HCT116 (cell line): Measurements from ENCODE around the gene KIF26B. TPM values are rescaled to one million over a fixed set of nuclear protein-coding genes. Genes with fewer than 3 reads are reported as not detected.

Experiments used
- ATAC-seq: fragments of 200-7000 bp; cut with Tn5 transposase; 2 replicates; pipeline ENCODE4 v1.9.1; 2020; ENCODE audit warnings: mild to moderate bottlenecking, moderate library complexity
- BruUV-seq: library from RNA; stranded (reverse); fragments of 400-500 nt; replicated peaks from 2 replicates; lab custom pipeline; 2021; lab: Mats Ljungman, UMichigan
- CTCF ChIA-PET: fragments of 300-600 bp; sonication (Branson Sonifier 250); formaldehyde crosslinking; loops from one replicate; lab custom pipeline; 2021; ENCODE audit warnings: antibody characterized with exemption; lab: Charles Lee
- POLR2A ChIA-PET: fragments of 300-600, 350-600 bp; sonication (Branson Sonifier 250); formaldehyde crosslinking; loops from one replicate; lab custom pipeline; 2021; ENCODE audit warnings: antibody characterized with exemption; lab: Charles Lee
- RAD21 ChIA-PET, 2 experiments: fragments of 300-600 bp; sonication (Branson Sonifier 250); formaldehyde crosslinking; loops; one replicate each; lab custom pipeline; 2023; ENCODE audit warnings: low total read pairs in 2 of 2; ENCODE audit not compliant: uncharacterized antibody in 2 of 2, unreplicated experiment in 2 of 2, low non-redundant PET in 1 of 2; lab: Charles Lee
- DNase-seq: peaks from one replicate; pipeline ENCODE4 v3.0.0-alpha.2; 2010; ENCODE audit warnings: low read depth, low spot score
- H2AFZ ChIP-seq: fragments of 200-600 bp; shearing (Covaris generic), sonication (generic); 2 replicates; pipeline ENCODE4 v1.6.1; 2017; ENCODE audit warnings: low read depth, mixed run types, mixed read lengths, antibody characterized with exemption, low read length; ENCODE audit not compliant: poor library complexity, severe bottlenecking
- H3K27ac ChIP-seq: 2 replicates; pipeline ENCODE4 v1.5.1; 2012; ENCODE audit warnings: low read depth, low read length
- H3K27me3 ChIP-seq: fragments of 200-600 bp; sonication (generic); 2 replicates; pipeline ENCODE4 v1.6.1; 2016; ENCODE audit warnings: mixed run types, low read length, mixed read lengths; ENCODE audit not compliant: insufficient read depth
- H3K36me3 ChIP-seq, 2 experiments: fragments of 200-500 bp in 1 of 2; fragments of 200-600 bp in 1 of 2; sonication (Bioruptor generic) in 1 of 2; sonication (generic) in 1 of 2; 2 replicates each; pipeline versions ENCODE4 v1.5.1 to v1.6.1; 2014 to 2016; ENCODE audit warnings: low read length in 2 of 2, inconsistent platforms in 1 of 2, mixed read lengths in 1 of 2, mixed run types in 1 of 2; ENCODE audit not compliant: insufficient read depth in 2 of 2, control insufficient read depth in 1 of 2
- H3K4me1 ChIP-seq, 2 experiments: fragments of 200-600 bp in 1 of 2; sonication (generic) in 1 of 2; 2 replicates each; pipeline versions ENCODE4 v1.5.1 to v1.6.1; 2012 to 2017; ENCODE audit warnings: low read length in 2 of 2, inconsistent platforms in 1 of 2, mild to moderate bottlenecking in 1 of 2, mixed read lengths in 1 of 2, mixed run types in 1 of 2, moderate library complexity in 1 of 2; ENCODE audit not compliant: insufficient read depth in 2 of 2, control insufficient read depth in 1 of 2
- H3K4me2 ChIP-seq: fragments of 200-600 bp; sonication (generic); 2 replicates; pipeline ENCODE4 v1.6.1; 2017; ENCODE audit warnings: mixed run types, low read length, mixed read lengths
- H3K4me3 ChIP-seq, 2 experiments: fragments of 200-600 bp in 1 of 2; sonication (generic) in 1 of 2; replicated peaks in 1 of 2; 2 replicates each; pipeline ENCODE4 v1.5.1; 2011 to 2016; ENCODE audit warnings: low read length in 2 of 2, control low read depth in 1 of 2, low read depth in 1 of 2, mild to moderate bottlenecking in 1 of 2, mixed read lengths in 1 of 2, mixed run types in 1 of 2
- H3K79me2 ChIP-seq: fragments of 200-600 bp; sonication (generic); 2 replicates; pipeline ENCODE4 v1.6.1; 2017; ENCODE audit warnings: mild to moderate bottlenecking, mixed run types, low read length, moderate library complexity, mixed read lengths; ENCODE audit not compliant: insufficient read depth
- H3K9ac ChIP-seq: fragments of 200-600 bp; sonication (generic); 2 replicates; pipeline ENCODE4 v1.6.1; 2016; ENCODE audit warnings: low read length, mixed read lengths
- H3K9me2 ChIP-seq: fragments of 200-600 bp; sonication (generic), shearing (Covaris generic); 2 replicates; pipeline ENCODE4 v1.6.1; 2017; ENCODE audit warnings: mixed run types, mild to moderate bottlenecking, moderate library complexity; ENCODE audit not compliant: insufficient read depth
- H3K9me3 ChIP-seq, 2 experiments: fragments of 200-500 bp in 1 of 2; fragments of 200-600 bp in 1 of 2; sonication (Bioruptor generic) in 1 of 2; sonication (generic) in 1 of 2; 2 replicates each; pipeline ENCODE4 v1.6.1; 2014 to 2017; ENCODE audit warnings: low read length in 2 of 2, mixed read lengths in 2 of 2, inconsistent platforms in 1 of 2, low read depth in 1 of 2, mild to moderate bottlenecking in 1 of 2, mixed run types in 1 of 2, moderate library complexity in 1 of 2; ENCODE audit not compliant: control insufficient read depth in 1 of 2, insufficient read depth in 1 of 2
- H4K20me1 ChIP-seq: fragments of 200-600 bp; sonication (generic), shearing (Covaris generic); 2 replicates; pipeline ENCODE4 v1.6.1; 2017; ENCODE audit warnings: mixed run types, mild to moderate bottlenecking, moderate library complexity; ENCODE audit not compliant: insufficient read depth
- CBX3 ChIP-seq: IDR thresholded peaks from 2 replicates; pipeline ENCODE4 v1.6.1; 2012; ENCODE audit warnings: low read depth
- EGR1 ChIP-seq: IDR thresholded peaks from 2 replicates; pipeline ENCODE4 v1.6.1; 2012; ENCODE audit warnings: low read depth
- ELF1 ChIP-seq: IDR thresholded peaks from 2 replicates; pipeline ENCODE4 v1.6.1; 2012; ENCODE audit warnings: low read depth, borderline replicate concordance
- EZH2 ChIP-seq: fragments of 200-600 bp; sonication (generic); IDR thresholded peaks from 2 replicates; pipeline ENCODE4 v1.6.1; 2017; ENCODE audit warnings: antibody characterized with exemption, mixed run types
- EZH2phosphoT487 ChIP-seq: fragments of 200-600 bp; IDR thresholded peaks from 2 replicates; pipeline ENCODE4 v1.6.1; 2018; ENCODE audit warnings: antibody characterized with exemption, borderline replicate concordance
- FOSL1 ChIP-seq: IDR thresholded peaks from 2 replicates; pipeline ENCODE4 v1.6.1; 2012; ENCODE audit warnings: low read depth
- JUND ChIP-seq: IDR thresholded peaks from 2 replicates; pipeline ENCODE4 v1.6.1; 2012
- POLR2A ChIP-seq: IDR thresholded peaks from 2 replicates; pipeline ENCODE4 v1.7.0; 2011; ENCODE audit warnings: borderline replicate concordance; ENCODE audit not compliant: insufficient read depth, insufficient read length; ENCODE audit errors: extremely low read depth
- POLR2AphosphoS5 ChIP-seq: IDR thresholded peaks from 2 replicates; pipeline ENCODE4 v1.6.1; 2011; ENCODE audit warnings: mild to moderate bottlenecking, low read depth, low read length, moderate library complexity
- RAD21 ChIP-seq: IDR thresholded peaks from 2 replicates; pipeline ENCODE4 v1.6.1; 2012; ENCODE audit warnings: low read depth, mild to moderate bottlenecking
- SP1 ChIP-seq: IDR thresholded peaks from 2 replicates; pipeline ENCODE4 v1.6.1; 2012; ENCODE audit warnings: low read depth
- SRF ChIP-seq: IDR thresholded peaks from 2 replicates; pipeline ENCODE4 v1.6.1; 2012; ENCODE audit warnings: low read depth
- TCF7L2 ChIP-seq: IDR thresholded peaks from 2 replicates; pipeline ENCODE4 v1.7.0; 2011; ENCODE audit warnings: borderline replicate concordance, inconsistent platforms; ENCODE audit not compliant: insufficient read depth, insufficient read length; ENCODE audit errors: extremely low read depth
- YY1 ChIP-seq: IDR thresholded peaks from 2 replicates; pipeline ENCODE4 v1.6.1; 2011; ENCODE audit warnings: low read length, low read depth, moderate library complexity, mild to moderate bottlenecking; ENCODE audit not compliant: insufficient replicate concordance; ENCODE audit errors: extremely low read depth
- ZNF274 ChIP-seq: fragments of 200-500 bp; sonication (Bioruptor generic); IDR thresholded peaks from 2 replicates; pipeline ENCODE4 v1.6.1; 2014; ENCODE audit warnings: mild to moderate bottlenecking, low read depth, low read length, inconsistent platforms
- intact Hi-C: fragments of 100-400 bp; cut with micrococcal nuclease; formaldehyde crosslinking; loops from 2 replicates; pipeline ENCODE4 v1.10.0; 2022
- total RNA-seq: library from RNA; stranded (reverse); gene quantifications from one replicate; pipeline ENCODE4 v1.2.1, GENCODE V29; 2021; ENCODE audit not compliant: unreplicated experiment
- TF ChIP-seq, protein P1 (sequence below): IDR thresholded peaks from 2 replicates; pipeline ENCODE4 v1.6.1; 2012; ENCODE audit warnings: low read depth
- TF ChIP-seq, protein P2 (sequence below), 3 experiments: fragments of 200-600 bp in 1 of 3; sonication (generic) in 1 of 3; IDR thresholded peaks in 2 of 3; conservative IDR thresholded peaks in 1 of 3; 2 replicates each; pipeline ENCODE4 v1.5.1; 2012 to 2017; ENCODE audit warnings: low read depth in 2 of 3, low read length in 2 of 3, antibody characterized with exemption in 1 of 3, borderline replicate concordance in 1 of 3, control low read depth in 1 of 3, mild to moderate bottlenecking in 1 of 3, mixed read lengths in 1 of 3, mixed run types in 1 of 3, moderate library complexity in 1 of 3; ENCODE audit not compliant: insufficient read depth in 1 of 3
- TF ChIP-seq, protein P3 (sequence below): IDR thresholded peaks from 2 replicates; pipeline ENCODE4 v1.6.1; 2011; ENCODE audit warnings: mild to moderate bottlenecking, low read length, moderate library complexity; ENCODE audit not compliant: insufficient replicate concordance; ENCODE audit errors: extremely low read depth

KIF26B gene
- total RNA-seq, 1 experiment from 2014 or later: 0.49 TPM

DNA sequence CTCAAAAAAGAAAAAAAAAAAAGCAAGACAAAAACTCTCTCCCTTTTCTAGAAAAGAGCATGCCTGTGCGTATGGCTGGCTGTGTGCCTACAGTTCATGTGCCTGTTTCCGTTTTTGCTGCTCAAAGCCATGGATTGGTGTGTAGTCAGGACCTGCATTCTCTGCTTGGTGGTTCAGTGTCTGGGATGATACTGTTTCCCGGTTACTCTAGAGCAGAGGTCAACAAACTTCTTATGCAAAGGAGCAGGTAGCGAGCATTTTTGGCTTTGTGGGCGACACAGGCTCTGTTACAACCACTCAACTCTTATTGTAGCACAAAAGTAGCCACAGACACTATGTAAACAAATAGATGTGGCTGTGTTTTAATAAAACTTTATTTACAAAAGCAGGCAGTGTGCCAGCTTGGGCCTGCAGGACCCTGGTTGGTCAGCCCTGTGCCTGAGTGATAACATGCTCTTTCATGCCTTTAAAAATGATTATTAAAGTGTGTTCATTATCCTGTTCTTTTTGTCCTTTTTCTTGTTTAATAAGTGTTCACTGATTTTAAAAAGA is 524.2 kb downstream of the KIF26B start:
- no peaks in the 10 kb centered on the region for H4K20me1 ChIP-seq
- no TSS peak for BruUV-seq
- no peaks in the 10 kb centered on the region for H3K9me2 ChIP-seq
- no peaks in the 10 kb centered on the region for H3K9me3 ChIP-seq
- DNase-seq: no peak
- no peaks in the 10 kb centered on the region for H3K4me1 ChIP-seq
- no peak overlapping the region for H3K4me2 ChIP-seq
- POLR2A ChIA-PET: no interaction called here
- no peak overlapping the region for H3K9ac ChIP-seq
- H3K27me3 ChIP-seq: no peaks in the 10 kb centered on the region
- TF ChIP-seq YY1: no peak
- TF ChIP-seq TCF7L2: no peak
- TF ChIP-seq FOSL1: no peak
- TF ChIP-seq RAD21: no peak
- no peak for TF ChIP-seq CBX3
- TF ChIP-seq, protein P1, sequence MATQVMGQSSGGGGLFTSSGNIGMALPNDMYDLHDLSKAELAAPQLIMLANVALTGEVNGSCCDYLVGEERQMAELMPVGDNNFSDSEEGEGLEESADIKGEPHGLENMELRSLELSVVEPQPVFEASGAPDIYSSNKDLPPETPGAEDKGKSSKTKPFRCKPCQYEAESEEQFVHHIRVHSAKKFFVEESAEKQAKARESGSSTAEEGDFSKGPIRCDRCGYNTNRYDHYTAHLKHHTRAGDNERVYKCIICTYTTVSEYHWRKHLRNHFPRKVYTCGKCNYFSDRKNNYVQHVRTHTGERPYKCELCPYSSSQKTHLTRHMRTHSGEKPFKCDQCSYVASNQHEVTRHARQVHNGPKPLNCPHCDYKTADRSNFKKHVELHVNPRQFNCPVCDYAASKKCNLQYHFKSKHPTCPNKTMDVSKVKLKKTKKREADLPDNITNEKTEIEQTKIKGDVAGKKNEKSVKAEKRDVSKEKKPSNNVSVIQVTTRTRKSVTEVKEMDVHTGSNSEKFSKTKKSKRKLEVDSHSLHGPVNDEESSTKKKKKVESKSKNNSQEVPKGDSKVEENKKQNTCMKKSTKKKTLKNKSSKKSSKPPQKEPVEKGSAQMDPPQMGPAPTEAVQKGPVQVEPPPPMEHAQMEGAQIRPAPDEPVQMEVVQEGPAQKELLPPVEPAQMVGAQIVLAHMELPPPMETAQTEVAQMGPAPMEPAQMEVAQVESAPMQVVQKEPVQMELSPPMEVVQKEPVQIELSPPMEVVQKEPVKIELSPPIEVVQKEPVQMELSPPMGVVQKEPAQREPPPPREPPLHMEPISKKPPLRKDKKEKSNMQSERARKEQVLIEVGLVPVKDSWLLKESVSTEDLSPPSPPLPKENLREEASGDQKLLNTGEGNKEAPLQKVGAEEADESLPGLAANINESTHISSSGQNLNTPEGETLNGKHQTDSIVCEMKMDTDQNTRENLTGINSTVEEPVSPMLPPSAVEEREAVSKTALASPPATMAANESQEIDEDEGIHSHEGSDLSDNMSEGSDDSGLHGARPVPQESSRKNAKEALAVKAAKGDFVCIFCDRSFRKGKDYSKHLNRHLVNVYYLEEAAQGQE: no peak
- TF ChIP-seq, protein P2, sequence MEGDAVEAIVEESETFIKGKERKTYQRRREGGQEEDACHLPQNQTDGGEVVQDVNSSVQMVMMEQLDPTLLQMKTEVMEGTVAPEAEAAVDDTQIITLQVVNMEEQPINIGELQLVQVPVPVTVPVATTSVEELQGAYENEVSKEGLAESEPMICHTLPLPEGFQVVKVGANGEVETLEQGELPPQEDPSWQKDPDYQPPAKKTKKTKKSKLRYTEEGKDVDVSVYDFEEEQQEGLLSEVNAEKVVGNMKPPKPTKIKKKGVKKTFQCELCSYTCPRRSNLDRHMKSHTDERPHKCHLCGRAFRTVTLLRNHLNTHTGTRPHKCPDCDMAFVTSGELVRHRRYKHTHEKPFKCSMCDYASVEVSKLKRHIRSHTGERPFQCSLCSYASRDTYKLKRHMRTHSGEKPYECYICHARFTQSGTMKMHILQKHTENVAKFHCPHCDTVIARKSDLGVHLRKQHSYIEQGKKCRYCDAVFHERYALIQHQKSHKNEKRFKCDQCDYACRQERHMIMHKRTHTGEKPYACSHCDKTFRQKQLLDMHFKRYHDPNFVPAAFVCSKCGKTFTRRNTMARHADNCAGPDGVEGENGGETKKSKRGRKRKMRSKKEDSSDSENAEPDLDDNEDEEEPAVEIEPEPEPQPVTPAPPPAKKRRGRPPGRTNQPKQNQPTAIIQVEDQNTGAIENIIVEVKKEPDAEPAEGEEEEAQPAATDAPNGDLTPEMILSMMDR (IDR thresholded peaks at IDR 0.05 in 2 of 3, conservative IDR thresholded peaks at IDR 0.05 in 1 of 3; ENCODE audit: borderline replicate concordance in 1 of 3, insufficient read depth in 1 of 3, low read depth in 2 of 3, low read length in 2 of 3): no peak
- TF ChIP-seq EGR1: no peak
- TF ChIP-seq, protein P3, sequence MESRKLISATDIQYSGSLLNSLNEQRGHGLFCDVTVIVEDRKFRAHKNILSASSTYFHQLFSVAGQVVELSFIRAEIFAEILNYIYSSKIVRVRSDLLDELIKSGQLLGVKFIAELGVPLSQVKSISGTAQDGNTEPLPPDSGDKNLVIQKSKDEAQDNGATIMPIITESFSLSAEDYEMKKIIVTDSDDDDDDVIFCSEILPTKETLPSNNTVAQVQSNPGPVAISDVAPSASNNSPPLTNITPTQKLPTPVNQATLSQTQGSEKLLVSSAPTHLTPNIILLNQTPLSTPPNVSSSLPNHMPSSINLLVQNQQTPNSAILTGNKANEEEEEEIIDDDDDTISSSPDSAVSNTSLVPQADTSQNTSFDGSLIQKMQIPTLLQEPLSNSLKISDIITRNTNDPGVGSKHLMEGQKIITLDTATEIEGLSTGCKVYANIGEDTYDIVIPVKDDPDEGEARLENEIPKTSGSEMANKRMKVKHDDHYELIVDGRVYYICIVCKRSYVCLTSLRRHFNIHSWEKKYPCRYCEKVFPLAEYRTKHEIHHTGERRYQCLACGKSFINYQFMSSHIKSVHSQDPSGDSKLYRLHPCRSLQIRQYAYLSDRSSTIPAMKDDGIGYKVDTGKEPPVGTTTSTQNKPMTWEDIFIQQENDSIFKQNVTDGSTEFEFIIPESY: no peak
- TF ChIP-seq SRF: no peak
- no peak for TF ChIP-seq POLR2A
- no peak for TF ChIP-seq EZH2
- no peak for TF ChIP-seq EZH2phosphoT487
- no peak for TF ChIP-seq ELF1
- TF ChIP-seq ZNF274: no peak
- no peak for TF ChIP-seq SP1
- TF ChIP-seq JUND: no peak
- TF ChIP-seq POLR2AphosphoS5: no peak
- TF ChIP-seq, all 23 proteins: peak for 0
- Histone ChIP-seq H2AFZ (no peak overlapping the region), H3K4me3 (no peak overlapping the region), H3K36me3 (no peaks in the 10 kb centered on the region), H3K27ac (no peak overlapping the region), H3K79me2 (no peaks in the 10 kb centered on the region)
- intact Hi-C loops: no loop called here
- ATAC-seq: no peak
- CTCF ChIA-PET: no interaction called here
- RAD21 ChIA-PET: no interaction called here
